H54 (cell line): Measurements from ENCODE around the gene PKD2L1.

Experiments
- DNase-seq: peaks from one replicate; pipeline ENCODE4 v3.0.0; 2011; ENCODE audit warnings: low spot score, mixed read lengths; ENCODE audit not compliant: insufficient read length
- FAIRE-seq: peaks from 3 replicates; lab custom pipeline; 2011; peaks lifted over from hg19 to GRCh38; lab: Jason Lieb, UNC
- POLR2A ChIP-seq: IDR thresholded peaks from 2 replicates; pipeline ENCODE4 v1.6.1; 2011; ENCODE audit warnings: low read depth, mild to moderate bottlenecking, low read length

PKD2L1 gene

DNA sequence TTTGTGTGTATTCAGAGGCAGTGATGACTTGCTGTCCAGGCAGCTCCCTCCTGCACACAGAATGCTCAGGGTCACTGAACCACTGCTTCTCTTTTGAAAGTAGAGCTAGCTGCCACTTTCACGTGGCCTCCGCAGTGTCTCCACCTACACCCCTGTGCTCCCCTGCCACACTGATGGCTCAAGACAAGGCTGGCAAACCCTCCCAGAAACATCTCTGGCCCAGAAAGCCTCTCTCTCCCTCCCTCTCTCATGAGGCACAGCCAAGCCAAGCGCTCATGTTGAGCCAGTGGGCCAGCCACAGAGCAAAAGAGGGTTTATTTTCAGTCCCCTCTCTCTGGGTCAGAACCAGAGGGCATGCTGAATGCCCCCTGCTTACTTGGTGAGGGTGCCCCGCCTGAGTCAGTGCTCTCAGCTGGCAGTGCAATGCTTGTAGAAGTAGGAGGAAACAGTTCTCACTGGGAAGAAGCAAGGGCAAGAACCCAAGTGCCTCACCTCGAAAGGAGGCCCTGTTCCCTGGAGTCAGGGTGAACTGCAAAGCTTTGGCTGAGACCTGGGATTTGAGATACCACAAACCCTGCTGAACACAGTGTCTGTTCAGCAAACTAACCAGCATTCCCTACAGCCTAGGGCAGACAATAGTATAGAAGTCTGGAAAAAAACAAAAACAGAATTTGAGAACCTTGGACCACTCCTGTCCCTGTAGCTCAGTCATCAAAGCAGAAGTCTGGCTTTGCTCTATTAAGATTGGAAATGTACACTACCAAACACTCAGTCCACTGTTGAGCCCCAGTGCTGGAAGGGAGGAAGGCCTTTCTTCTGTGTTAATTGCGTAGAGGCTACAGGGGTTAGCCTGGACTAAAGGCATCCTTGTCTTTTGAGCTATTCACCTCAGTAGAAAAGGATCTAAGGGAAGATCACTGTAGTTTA lies 32.8 kb upstream of the PKD2L1 start:
- TF ChIP-seq POLR2A: no peak
- no peak for FAIRE-seq
- DNase-seq: no peak

DNA sequence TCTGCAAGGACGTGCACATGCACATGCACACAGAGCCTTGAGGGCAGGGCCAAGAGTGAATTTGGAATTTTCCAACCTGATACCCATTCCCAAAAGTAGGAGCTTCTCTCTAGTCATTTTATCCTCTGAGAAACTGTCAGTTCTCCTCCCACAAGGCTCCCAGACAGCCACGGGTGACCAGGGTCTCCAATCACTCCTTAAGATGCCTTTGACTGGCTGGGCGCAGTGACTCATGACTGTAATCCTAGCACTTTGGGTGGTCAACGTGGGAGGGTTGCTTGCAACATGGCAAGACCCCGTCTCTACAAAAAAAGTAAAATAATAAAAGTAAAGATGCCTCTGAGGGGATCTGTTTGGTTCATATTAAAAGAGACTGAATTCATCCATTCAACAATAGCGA lies 30.2 kb upstream of the PKD2L1 start:
- no peak for FAIRE-seq
- TF ChIP-seq POLR2A: no peak
- DNase-seq: no peak

DNA sequence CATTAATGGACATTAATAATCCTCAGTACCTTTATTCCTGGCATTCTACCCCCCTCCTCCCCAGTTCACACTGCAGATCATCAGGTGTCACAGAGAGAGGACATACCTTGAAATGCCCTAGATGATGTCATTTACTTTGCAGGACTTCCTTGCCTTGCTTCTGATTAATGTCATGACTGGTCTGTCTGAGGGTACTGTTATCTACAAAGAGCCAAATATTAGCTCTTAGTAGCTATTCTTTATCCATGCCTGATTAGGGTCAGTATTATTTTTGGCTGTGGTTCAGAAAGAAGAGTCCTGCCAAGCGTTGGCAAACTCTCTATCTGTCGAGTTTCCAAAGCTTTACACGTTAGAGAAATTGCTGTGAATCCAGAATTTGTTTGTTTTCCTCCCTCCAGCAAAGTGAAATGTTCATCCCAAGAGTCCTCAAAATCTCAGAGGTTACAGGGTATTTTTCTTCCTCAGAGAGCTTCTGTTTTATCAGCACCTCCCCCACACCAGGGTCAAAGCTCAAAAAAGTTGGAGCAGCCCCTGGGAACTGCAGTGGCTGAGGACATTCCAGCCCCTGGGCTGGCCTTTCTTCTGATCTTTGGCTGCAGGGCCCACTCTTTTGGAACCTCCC lies 29.6 kb upstream of the PKD2L1 start:
- no peak for DNase-seq
- no peak for FAIRE-seq
- TF ChIP-seq POLR2A: no peak

DNA sequence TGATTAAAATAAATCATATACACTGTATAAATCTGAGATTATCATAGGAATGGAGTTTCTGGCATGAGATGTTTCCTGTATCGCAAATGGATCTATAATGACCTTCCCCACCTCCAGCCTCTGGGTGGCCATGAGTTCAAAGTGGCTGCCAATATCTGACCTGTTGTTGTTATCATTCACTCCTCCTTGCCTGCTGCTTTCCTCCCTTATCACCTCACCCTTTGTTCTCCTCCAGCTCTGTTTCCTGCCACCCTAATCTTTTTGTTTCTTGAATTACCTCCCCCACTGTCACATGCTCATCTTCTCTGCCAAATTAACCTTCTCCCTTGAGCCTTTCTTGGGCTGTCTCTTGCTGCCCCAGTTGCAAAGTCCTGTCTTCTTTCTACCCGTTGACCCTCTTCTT lies 29.0 kb upstream of the PKD2L1 start:
- TF ChIP-seq POLR2A: no peak
- DNase-seq (no peak), FAIRE-seq (no peak)

DNA sequence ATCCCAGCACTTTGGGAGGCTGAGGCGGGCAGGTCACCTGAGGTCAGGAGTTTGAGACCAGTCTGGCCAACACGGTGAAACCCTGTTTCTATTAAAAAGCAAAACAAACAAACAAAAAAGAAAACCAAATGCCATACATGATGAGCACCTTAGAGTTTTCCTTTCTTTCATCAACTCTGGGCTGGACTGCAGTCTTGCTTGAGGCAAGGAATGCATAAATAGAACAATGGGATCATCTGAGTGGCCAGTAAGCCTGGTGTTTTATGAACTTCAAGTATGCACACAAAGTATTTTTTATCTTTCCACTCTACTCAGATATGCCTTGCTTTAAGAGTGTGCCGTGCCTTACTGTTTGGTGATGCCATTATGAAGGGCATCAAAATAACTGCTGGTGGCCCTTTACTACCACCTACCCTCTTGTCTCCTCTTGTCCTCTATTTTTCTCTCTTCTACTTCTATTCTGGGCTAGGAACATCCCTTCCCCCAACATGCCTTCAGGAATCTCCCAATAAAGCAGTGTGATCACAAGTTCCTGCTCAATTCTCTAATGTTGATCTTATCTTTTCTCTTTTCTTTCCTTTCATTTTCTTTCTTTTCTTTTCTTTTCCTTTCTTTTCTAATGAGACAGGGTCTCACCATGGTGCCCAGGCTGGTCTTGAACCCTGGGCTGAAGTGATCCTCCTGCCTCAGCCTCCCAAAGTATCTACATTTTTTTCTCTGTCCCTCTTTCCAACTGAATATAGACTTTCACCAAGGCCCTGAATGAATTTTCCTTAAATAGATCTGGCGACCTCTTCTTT lies 27.2 kb upstream of the PKD2L1 start:
- no peak for FAIRE-seq
- TF ChIP-seq POLR2A: no peak
- DNase-seq: no peak

DNA sequence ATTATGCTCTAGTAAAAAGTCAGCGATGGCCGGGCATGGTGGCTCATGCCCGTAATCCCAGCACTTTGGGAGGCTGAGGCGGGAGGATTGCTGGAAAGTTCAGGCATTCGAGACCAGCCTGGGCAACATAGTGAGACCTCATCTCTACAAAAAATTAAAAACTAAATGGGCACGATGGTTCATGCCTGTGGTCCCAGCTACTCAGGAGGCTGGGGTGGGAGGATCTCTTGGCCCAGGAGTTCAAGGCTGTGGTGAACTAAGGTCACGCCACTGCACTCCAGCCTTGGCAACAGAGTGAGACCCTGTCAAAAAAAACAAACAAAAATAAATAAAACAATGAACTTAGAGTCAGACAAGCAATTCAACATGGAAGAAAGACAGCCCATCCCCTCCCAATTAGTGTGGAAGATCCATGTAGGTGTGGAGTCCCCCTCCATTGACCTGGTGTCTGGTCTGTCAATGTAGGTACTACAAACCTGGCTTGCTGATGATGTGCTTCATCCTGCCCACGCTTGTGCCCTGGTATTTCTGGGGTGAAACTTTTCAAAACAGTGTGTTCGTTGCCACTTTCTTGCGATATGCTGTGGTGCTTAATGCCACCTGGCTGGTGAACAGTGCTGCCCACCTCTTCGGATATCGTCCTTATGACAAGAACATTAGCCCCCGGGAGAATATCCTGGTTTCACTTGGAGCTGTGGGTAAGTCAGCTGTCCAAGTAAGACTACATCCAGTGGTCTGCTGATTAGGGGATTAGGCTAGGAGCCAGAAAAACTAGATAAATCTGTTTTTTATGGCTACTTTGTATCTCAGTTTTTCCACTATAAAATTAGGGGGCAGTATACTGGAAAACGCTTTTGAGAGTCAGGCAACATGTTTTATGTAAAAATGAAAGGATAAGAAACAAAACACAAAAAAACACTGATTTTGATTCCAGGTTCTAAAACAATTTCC lies 26.3 kb upstream of the PKD2L1 start:
- FAIRE-seq (no peak), DNase-seq (no peak)
- TF ChIP-seq POLR2A: no peak

DNA sequence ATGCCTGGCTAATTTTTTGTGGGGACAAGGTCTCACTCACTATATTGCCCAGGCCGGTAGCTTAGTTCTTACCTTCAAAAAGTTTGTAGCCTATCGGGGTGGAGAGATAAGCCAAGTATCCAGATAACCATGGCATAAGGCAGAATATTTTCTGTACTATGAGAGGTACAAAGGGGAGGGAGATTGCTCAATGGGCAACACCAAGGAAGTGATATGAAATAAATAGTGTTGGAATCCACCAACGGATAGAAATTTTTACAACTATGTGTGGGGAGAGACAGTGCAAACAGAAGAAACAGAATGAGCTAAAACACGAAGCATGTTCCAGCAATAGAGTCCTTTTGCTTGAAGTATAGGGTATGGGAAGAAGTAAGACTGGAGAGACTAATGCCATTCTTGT lies 25.1 kb upstream of the PKD2L1 start:
- DNase-seq: no peak
- FAIRE-seq: no peak

DNA sequence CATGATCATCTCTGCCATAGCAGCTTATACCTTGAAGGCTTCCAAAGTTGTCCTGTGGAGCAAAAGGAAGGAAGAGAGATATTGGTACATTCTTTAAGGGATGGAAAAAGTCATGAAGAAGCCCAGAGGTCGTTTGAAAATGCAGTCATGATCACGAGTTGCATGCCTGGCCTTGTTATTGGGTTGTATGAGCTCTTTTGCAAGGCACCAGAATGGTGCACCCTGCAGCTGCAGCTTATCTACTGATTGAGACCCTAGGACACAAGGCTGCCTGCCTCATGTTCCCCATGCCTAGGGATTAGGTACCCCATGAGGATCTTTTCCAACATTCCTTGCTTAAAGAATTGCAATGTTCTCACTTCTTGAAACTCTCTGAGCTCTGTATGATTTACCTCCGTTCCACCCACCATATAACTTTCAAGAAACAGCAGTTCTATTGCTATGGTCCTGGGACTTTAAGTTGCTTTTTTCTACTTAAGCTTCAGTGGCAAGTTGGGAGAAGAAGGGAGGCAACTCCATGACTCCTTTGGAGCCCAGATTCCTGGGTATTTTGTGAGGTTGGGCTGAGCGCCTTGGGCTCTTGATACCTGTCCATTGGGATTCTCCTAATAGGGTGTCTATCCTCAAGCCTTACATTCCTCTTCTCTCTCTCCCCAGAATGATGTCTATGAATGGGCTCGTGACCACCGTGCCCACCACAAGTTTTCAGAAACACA lies 23.9 kb upstream of the PKD2L1 start:
- DNase-seq (no peak), FAIRE-seq (no peak)
- TF ChIP-seq POLR2A: no peak

More for the DNA sequence above, 25.1 kb upstream of the PKD2L1 start:
- TF ChIP-seq POLR2A: no peak

DNA sequence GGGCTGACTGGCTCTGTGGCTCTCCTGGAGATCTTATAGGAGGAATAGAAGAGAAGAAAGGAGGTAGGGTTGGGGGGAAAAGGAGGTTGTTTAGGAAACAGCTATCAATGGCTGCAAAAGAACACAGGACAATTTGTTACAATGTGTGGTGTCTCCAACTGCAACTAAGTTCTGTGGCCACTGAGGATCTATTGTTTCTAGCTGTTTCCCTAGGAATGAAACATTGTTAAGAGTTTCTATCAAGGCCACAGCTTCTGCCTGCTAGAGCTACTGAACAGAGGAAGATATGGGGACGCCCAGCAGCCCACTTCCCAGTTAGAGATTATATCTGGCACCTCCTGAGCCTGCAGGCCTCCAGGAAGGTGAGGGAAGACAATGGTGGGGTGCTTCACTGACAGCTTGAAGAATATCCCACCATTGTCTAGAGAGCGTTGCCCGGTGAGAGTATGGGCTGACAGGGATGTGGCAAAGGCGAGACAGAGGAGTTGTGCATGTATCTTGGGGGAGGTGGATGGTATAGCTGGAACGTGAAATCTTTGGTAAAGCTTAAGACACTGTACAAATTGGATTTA lies 21.0 kb upstream of the PKD2L1 start:
- no peak for TF ChIP-seq POLR2A
- no peak for FAIRE-seq
- DNase-seq: no peak

DNA sequence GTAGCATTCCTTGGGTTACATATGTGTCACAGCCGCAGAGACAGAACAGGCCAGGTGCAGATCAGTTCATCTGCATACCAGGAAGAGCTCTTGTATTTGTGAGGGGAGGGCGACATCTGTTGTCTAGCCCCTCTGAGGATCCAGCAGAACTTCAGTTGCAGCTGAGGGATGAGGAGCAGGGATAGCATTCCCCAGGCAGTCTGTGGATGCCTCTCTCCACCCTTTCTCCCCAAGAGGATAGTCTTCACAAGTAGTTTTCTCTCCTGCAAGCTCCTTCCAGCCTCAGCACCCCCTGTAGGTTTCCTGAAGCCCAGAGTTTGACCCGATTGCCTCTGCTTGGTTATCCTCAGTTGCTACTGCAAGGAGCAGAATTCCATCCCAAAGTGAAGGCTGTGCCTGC lies 19.6 kb upstream of the PKD2L1 start:
- no peak for TF ChIP-seq POLR2A
- DNase-seq (no peak), FAIRE-seq (no peak)

DNA sequence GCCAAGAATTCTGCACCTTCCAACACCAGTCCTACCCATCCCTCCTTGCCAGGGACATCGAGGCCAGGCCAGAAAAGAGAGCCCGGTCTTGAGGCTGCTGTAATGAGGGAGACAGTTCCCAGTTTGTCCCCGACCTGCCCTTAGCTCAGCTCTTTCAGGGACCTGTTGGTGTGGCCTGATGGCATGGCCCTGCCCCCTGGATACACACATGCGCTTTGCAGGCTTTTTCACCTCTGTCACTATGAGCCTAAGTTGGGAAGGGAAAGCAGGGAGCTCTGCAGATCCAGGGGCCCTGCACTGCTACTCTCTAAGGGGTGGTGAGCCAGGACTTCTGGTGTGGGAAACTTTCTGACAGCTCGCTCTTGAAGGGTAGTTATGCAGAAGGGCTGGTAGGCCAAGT lies 19.1 kb upstream of the PKD2L1 start:
- TF ChIP-seq POLR2A: no peak
- DNase-seq: no peak
- no peak for FAIRE-seq

DNA sequence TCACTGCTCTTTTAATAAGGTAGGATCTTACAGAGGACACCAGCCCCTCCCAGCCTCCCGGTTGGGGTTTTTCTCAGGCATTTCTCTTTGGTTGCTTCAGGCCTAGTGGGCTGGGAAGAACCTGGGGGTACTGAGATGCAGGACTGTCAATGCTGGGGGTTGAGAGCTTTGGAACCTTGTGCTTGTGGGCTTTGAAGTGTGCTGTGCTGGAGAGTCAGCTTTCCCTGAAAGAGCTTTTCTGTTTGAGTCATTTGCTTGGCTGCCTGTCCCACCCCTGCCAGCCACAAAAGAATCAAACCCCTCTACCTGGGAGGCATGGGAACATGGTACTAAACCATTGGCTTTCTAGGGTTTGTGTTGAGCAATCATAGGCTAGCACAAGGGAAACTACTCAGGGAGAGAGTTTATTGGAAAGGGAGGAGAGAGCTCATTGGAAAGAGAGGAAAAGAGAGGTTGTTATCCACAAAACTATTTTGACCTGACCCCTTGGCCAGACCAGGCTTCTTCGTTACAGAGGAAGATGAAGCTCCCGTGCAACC lies 18.4 kb upstream of the PKD2L1 start:
- DNase-seq: no peak
- TF ChIP-seq POLR2A: no peak
- no peak for FAIRE-seq
